Liver (tissue), 9 donors: Measurements from ENCODE around the gene SLC5A6. TPM values are rescaled to one million over a fixed set of nuclear protein-coding genes. Genes with fewer than 3 reads are reported as not detected.

Experiments
- DNase-seq: peaks from one replicate; pipeline ENCODE4 v3.0.0-alpha.2; 2017; ENCODE audit warnings: low spot score
- H3K27ac ChIP-seq, 2 donors: one replicate each; pipeline ENCODE4 v1.7.0; 2013; ENCODE audit warnings: inconsistent platforms in 2 of 2, low read length in 2 of 2, control low read depth in 1 of 2, low read depth in 1 of 2, mild to moderate bottlenecking in 1 of 2
- H3K27me3 ChIP-seq, 4 donors: one replicate each; pipeline versions ENCODE4 v1.6.1 to v1.7.0; 2013; ENCODE audit warnings: low read length in 3 of 4, inconsistent platforms in 1 of 4, mild to moderate bottlenecking in 1 of 4, moderate library complexity in 1 of 4; ENCODE audit not compliant: control insufficient read depth in 4 of 4, insufficient read depth in 4 of 4
- H3K36me3 ChIP-seq, 4 donors: one replicate each; pipeline versions ENCODE4 v1.6.1 to v1.7.0; 2013; ENCODE audit warnings: low read length in 3 of 4, mild to moderate bottlenecking in 3 of 4, low read depth in 1 of 4, moderate library complexity in 1 of 4; ENCODE audit not compliant: control insufficient read depth in 4 of 4, insufficient read depth in 3 of 4
- H3K4me1 ChIP-seq, 4 donors: one replicate each; pipeline versions ENCODE4 v1.6.1 to v1.7.0; 2013; ENCODE audit warnings: low read length in 3 of 4, mild to moderate bottlenecking in 3 of 4, moderate library complexity in 1 of 4; ENCODE audit not compliant: control insufficient read depth in 4 of 4, insufficient read depth in 4 of 4
- H3K4me3 ChIP-seq, 3 donors: one replicate each; pipeline versions ENCODE4 v1.6.1 to v1.7.0; 2013; ENCODE audit warnings: low read length in 3 of 3, control low read depth in 1 of 3, low read depth in 1 of 3, mild to moderate bottlenecking in 1 of 3
- H3K9ac ChIP-seq, 2 donors: one replicate each; pipeline ENCODE4 v1.7.0; 2013; ENCODE audit warnings: low read length in 2 of 2, mild to moderate bottlenecking in 2 of 2, moderate library complexity in 2 of 2, control low read depth in 1 of 2, low read depth in 1 of 2
- H3K9me3 ChIP-seq, 4 donors: one replicate each; pipeline versions ENCODE4 v1.6.1 to v1.7.0; 2013; ENCODE audit warnings: low read length in 3 of 4; ENCODE audit not compliant: control insufficient read depth in 4 of 4
- FOXA2 ChIP-seq: IDR thresholded peaks from 2 replicates; pipeline ENCODE4 v1.6.1; 2016; ENCODE audit warnings: antibody characterized with exemption
- GABPA ChIP-seq, 2 donors: IDR thresholded peaks in 1 of 2; conservative IDR thresholded peaks in 1 of 2; 2 replicates each; pipeline ENCODE4 v1.6.1; 2016; ENCODE audit warnings: antibody characterized with exemption in 2 of 2, mild to moderate bottlenecking in 1 of 2, moderate library complexity in 1 of 2
- HNF4G ChIP-seq: IDR thresholded peaks from 2 replicates; pipeline ENCODE4 v1.6.1; 2016; ENCODE audit warnings: antibody characterized with exemption
- RAD21 ChIP-seq, 2 donors: IDR thresholded peaks; 2 replicates each; pipeline ENCODE4 v1.6.1; 2016; ENCODE audit warnings: antibody characterized with exemption in 2 of 2, mild to moderate bottlenecking in 2 of 2
- RXRA ChIP-seq, 2 donors: IDR thresholded peaks; 2 replicates each; pipeline ENCODE4 v1.6.1; 2017 to 2018; ENCODE audit warnings: antibody characterized with exemption in 2 of 2, mild to moderate bottlenecking in 1 of 2
- TAF1 ChIP-seq: conservative IDR thresholded peaks from 2 replicates; pipeline ENCODE4 v1.6.1; 2016; ENCODE audit warnings: antibody characterized with exemption, mild to moderate bottlenecking
- YY1 ChIP-seq: IDR thresholded peaks from 2 replicates; pipeline ENCODE4 v1.6.1; 2016; ENCODE audit warnings: antibody characterized with exemption, mild to moderate bottlenecking
- WGBS: extraction: QIAGEN DNeasy Blood & Tissue Kit; methylation state at CpG from one replicate; pipeline ENCODE4 v1.1.7; 2013; 5-methylcytosine and 5-hydroxymethylcytosine counted together
- polyA plus RNA-seq, 2 donors: library from polyadenylated mRNA; stranded (reverse) in 1 of 2; unstranded in 1 of 2; fragments of 200-250 nt in 1 of 2; fragments of >200 nt in 1 of 2; fragmentation: Nextera tagmentation in 1 of 2; extraction: Ambion mirVana in 1 of 2; gene quantifications; one replicate each; pipeline versions ENCODE4 v1.2.1 to v1.2.3, GENCODE V29; 2013 to 2015
- total RNA-seq, 2 donors: library from RNA; depleted of rRNA; stranded (reverse); fragments of >200 nt; gene quantifications; one replicate each; pipeline ENCODE4 v1.2.3, GENCODE V29; 2014
- TF ChIP-seq, protein P1 (sequence below): IDR thresholded peaks from 2 replicates; pipeline ENCODE4 v1.6.1; 2016; ENCODE audit warnings: antibody characterized with exemption
- TF ChIP-seq, protein P2 (sequence below): IDR thresholded peaks from 2 replicates; pipeline ENCODE4 v1.6.1; 2016; ENCODE audit warnings: antibody characterized with exemption
- TF ChIP-seq, protein P3 (sequence below): fragments of 150-350 bp; IDR thresholded peaks from 2 replicates; pipeline ENCODE4 v1.5.1; 2017; ENCODE audit warnings: improper control_type of control experiment, low read depth, low read length; ENCODE audit not compliant: missing input control
- TF ChIP-seq, protein P4 (sequence below): IDR thresholded peaks from 2 replicates; pipeline ENCODE4 v1.6.1; 2016; ENCODE audit warnings: antibody characterized with exemption, mild to moderate bottlenecking
- donor health status: healthy.
- donor health status: healthy.
- donor health status: healthy.
- donor health status: healthy.
- donor health status: healthy.

Gene SLC5A6
- total and polyA plus RNA-seq, 4 donors: 12.5 to 217 (median 73.0) TPM

DNA sequence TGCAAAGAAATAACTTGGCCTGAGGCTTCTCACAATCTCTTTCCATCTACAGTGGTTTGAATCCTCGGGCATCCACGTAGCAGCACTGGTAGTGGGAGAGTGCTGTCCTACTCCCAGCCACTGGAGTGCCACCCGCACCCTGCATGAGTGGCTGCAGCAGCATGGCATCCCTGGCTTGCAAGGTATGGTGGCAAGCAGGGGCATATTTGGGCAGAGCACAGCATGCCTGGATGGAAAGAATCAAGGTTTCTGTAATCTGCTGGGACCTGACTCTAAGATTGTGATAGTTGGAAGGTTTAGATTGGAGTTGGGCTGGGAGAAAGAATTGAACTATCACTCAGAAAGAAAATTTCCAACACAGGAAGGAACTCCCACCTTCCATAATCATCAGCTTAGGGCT lies 9.1 kb upstream of the SLC5A6 start (continued):
- TF ChIP-seq, protein P1, sequence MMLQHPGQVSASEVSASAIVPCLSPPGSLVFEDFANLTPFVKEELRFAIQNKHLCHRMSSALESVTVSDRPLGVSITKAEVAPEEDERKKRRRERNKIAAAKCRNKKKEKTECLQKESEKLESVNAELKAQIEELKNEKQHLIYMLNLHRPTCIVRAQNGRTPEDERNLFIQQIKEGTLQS: no peak
- TF ChIP-seq, protein P2, sequence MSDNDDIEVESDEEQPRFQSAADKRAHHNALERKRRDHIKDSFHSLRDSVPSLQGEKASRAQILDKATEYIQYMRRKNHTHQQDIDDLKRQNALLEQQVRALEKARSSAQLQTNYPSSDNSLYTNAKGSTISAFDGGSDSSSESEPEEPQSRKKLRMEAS: no peak

DNA sequence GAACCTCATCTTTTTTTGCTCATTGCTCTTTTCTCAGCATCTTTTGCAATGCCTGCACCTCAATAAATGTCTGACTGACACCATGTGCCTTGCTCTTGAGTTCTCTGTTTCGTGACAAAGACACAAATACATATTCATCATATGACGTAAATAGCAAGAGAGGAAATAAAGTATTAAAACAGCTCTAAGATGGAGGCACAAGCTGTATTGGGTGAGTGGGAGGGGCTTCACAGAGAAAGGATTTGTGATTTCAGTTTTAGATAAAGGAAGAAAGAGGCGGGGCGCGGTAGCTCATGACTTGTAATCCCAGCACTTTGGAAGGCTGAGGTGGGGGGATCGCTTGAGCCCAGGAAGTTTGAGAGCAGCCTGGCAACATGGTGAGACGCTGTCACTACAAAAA lies 8.0 kb upstream of the SLC5A6 start:
- Histone ChIP-seq H3K27me3 (no peaks in the 10 kb centered on the region), H3K4me3 (no peak overlapping the region), H3K36me3 (peaks cover 9 to 44% (median 34%) of the 10 kb centered on the region in 4 donors), H3K4me1 (peaks cover 0 to 15% (median 5%) of the 10 kb centered on the region in 4 donors), H3K9me3 (no peaks in the 10 kb centered on the region), H3K27ac (no peak overlapping the region), H3K9ac (no peak overlapping the region)
- DNase-seq: no peak
- 98% methylated on average over 7 of the region's 7 CpGs for WGBS
- TF ChIP-seq, protein P3, sequence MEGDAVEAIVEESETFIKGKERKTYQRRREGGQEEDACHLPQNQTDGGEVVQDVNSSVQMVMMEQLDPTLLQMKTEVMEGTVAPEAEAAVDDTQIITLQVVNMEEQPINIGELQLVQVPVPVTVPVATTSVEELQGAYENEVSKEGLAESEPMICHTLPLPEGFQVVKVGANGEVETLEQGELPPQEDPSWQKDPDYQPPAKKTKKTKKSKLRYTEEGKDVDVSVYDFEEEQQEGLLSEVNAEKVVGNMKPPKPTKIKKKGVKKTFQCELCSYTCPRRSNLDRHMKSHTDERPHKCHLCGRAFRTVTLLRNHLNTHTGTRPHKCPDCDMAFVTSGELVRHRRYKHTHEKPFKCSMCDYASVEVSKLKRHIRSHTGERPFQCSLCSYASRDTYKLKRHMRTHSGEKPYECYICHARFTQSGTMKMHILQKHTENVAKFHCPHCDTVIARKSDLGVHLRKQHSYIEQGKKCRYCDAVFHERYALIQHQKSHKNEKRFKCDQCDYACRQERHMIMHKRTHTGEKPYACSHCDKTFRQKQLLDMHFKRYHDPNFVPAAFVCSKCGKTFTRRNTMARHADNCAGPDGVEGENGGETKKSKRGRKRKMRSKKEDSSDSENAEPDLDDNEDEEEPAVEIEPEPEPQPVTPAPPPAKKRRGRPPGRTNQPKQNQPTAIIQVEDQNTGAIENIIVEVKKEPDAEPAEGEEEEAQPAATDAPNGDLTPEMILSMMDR: no peak
- no peak for TF ChIP-seq RXRA (IDR thresholded peaks at IDR 0.05)
- TF ChIP-seq HNF4G: no peak
- no peak for TF ChIP-seq TAF1
- TF ChIP-seq, protein P4, sequence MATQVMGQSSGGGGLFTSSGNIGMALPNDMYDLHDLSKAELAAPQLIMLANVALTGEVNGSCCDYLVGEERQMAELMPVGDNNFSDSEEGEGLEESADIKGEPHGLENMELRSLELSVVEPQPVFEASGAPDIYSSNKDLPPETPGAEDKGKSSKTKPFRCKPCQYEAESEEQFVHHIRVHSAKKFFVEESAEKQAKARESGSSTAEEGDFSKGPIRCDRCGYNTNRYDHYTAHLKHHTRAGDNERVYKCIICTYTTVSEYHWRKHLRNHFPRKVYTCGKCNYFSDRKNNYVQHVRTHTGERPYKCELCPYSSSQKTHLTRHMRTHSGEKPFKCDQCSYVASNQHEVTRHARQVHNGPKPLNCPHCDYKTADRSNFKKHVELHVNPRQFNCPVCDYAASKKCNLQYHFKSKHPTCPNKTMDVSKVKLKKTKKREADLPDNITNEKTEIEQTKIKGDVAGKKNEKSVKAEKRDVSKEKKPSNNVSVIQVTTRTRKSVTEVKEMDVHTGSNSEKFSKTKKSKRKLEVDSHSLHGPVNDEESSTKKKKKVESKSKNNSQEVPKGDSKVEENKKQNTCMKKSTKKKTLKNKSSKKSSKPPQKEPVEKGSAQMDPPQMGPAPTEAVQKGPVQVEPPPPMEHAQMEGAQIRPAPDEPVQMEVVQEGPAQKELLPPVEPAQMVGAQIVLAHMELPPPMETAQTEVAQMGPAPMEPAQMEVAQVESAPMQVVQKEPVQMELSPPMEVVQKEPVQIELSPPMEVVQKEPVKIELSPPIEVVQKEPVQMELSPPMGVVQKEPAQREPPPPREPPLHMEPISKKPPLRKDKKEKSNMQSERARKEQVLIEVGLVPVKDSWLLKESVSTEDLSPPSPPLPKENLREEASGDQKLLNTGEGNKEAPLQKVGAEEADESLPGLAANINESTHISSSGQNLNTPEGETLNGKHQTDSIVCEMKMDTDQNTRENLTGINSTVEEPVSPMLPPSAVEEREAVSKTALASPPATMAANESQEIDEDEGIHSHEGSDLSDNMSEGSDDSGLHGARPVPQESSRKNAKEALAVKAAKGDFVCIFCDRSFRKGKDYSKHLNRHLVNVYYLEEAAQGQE: no peak
- no peak for TF ChIP-seq RAD21 (IDR thresholded peaks at IDR 0.05)
- no peak for TF ChIP-seq YY1

DNA sequence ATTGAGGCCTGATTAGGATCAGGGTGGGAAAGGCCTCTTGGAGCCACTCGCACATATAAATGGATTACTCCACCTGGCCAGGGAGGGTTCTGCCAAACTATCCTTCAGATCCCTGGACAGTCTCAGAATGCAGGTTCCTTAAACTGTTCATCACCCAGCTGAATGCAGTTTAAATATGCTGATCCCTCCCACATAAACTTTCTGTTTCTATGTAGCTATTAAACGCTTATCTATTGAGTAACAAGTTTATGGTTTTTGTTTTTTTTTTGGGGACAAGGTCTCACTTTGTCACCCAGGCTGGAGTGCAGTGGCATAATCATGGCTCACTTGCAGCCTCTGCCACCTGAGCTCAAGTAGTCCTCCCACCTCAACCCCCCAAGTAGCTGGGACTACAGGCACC lies 7.0 kb upstream of the SLC5A6 start:
- DNase-seq: no peak
- Histone ChIP-seq H3K36me3 (peaks cover 3 to 36% (median 26%) of the 10 kb centered on the region in 4 donors), H3K9ac (no peak overlapping the region), H3K27ac (no peak overlapping the region), H3K27me3 (no peaks in the 10 kb centered on the region), H3K4me3 (no peak overlapping the region), H3K4me1 (peaks cover 0 to 15% (median 5%) of the 10 kb centered on the region in 4 donors), H3K9me3 (no peaks in the 10 kb centered on the region)
- TF ChIP-seq, protein P2: no peak
- no peak for TF ChIP-seq GABPA (IDR thresholded peaks at IDR 0.05 in 1 of 2, conservative IDR thresholded peaks at IDR 0.05 in 1 of 2)
- TF ChIP-seq FOXA2: no peak
- 82% methylated on average over 2 of the region's 2 CpGs for WGBS
